Gastrocnemius medialis (tissue), 4 donors: ENCODE data around the gene KDM4E.
"Not testable (repeated sequence)": the region's sequence is repeated elsewhere in the genome, so short reads cannot be mapped to it uniquely, and the experiment has no call there.

Source experiments
- POLR2A ChIP-seq, 2 donors: fragments of 450-650 bp; IDR thresholded peaks; one replicate each; pipeline ENCODE4 v1.6.1; 2017; ENCODE audit warnings: antibody characterized with exemption in 2 of 2, mild to moderate bottlenecking in 2 of 2, moderate library complexity in 2 of 2
- TF ChIP-seq, protein P1 (sequence below), 5 experiments: fragments of 450-650 bp in 3 of 5; fragments of 200-600 bp in 2 of 5; sonication (generic) in 2 of 5; IDR thresholded peaks in 4 of 5; conservative IDR thresholded peaks in 1 of 5; 1 replicate in 4 of 5; 2 replicates in 1 of 5; pipeline ENCODE4 v1.5.1; 2016 to 2019; ENCODE audit warnings: antibody characterized with exemption in 5 of 5, mild to moderate bottlenecking in 3 of 5, moderate library complexity in 3 of 5

DNA sequence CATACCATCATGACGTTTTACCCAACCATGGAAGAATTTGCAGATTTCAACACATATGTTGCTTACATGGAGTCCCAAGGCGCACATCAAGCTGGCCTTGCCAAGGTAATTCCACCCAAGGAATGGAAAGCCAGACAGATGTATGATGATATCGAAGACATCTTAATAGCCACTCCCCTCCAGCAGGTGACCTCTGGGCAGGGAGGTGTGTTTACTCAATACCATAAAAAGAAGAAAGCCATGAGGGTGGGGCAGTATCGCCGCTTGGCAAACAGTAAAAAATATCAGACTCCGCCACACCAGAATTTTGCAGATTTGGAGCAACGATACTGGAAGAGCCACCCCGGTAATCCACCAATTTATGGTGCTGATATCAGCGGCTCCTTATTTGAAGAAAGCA is 536 bp downstream of the KDM4E start:
- not testable (repeated sequence) for TF ChIP-seq POLR2A (IDR thresholded peaks at IDR 0.05)
- TF ChIP-seq, protein P1, sequence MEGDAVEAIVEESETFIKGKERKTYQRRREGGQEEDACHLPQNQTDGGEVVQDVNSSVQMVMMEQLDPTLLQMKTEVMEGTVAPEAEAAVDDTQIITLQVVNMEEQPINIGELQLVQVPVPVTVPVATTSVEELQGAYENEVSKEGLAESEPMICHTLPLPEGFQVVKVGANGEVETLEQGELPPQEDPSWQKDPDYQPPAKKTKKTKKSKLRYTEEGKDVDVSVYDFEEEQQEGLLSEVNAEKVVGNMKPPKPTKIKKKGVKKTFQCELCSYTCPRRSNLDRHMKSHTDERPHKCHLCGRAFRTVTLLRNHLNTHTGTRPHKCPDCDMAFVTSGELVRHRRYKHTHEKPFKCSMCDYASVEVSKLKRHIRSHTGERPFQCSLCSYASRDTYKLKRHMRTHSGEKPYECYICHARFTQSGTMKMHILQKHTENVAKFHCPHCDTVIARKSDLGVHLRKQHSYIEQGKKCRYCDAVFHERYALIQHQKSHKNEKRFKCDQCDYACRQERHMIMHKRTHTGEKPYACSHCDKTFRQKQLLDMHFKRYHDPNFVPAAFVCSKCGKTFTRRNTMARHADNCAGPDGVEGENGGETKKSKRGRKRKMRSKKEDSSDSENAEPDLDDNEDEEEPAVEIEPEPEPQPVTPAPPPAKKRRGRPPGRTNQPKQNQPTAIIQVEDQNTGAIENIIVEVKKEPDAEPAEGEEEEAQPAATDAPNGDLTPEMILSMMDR (IDR thresholded peaks at IDR 0.05 in 4 of 5, conservative IDR thresholded peaks at IDR 0.05 in 1 of 5), result not testable (repeated sequence)
